NCI-H2107 treated with DMSO at 0.1 percent for 48 hours (cell line): ENCODE results near the gene MOSPD2.

ENCODE experiments used
- DNase-seq: peaks from one replicate; lab custom pipeline; 2025; ENCODE audit not compliant: unreplicated experiment; lab: John Stamatoyannopoulos, UW

MOSPD2 gene

GRCh38 chrX:14872851-14873675 is at the start of gene MOSPD2, which contains the start of gene FANCB:
Gene MOSPD2 (plus strand): TSS chrX:14873421. CDS start chrX:14873529, 108 bp downstream.
Gene FANCB (minus strand): TSS chrX:14873069. CDS start chrX:14865510, 7,559 bp downstream.
- peak; percentile 90 for DNase-seq

DNA sequence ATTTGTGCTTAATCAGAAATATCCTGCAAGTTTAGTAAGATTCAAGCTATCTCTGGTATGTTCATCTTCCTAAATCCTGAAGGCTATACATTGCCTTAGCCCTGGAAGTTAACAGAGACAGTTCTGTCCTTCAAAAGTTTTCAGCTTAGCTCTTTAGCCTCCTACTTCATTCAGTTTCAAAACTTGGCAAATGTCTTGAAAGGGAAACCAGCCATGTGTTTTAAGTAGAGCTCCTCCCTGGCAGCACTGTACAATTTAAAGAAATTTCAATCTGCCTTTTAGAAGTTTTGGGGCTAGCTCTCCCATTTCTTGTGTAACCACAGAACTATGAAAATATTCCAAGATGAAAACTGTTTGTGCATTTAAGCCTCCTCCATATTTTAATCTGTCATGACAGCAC is 47.4 kb upstream of the MOSPD2 start:
- no peak for DNase-seq

DNA sequence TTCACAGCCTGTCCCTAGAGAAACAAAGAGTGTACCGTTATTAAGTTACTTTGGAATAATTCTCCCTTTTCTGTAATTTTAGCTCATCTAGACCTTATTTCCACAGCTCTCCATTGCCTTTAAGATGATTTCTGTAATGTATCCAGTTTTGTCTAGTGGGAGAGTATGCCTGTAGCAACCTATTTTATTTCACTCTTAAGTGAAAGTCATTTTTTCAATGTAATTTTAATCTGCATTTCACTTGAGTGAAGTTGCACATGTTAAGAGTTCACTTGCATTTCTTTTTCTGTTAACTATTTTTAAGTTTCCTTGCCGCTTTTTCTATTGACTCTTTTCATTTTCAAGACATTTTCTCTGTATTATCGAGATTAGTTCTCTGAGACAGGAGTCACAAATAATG is 46.9 kb upstream of the MOSPD2 start:
- no peak for DNase-seq

DNA sequence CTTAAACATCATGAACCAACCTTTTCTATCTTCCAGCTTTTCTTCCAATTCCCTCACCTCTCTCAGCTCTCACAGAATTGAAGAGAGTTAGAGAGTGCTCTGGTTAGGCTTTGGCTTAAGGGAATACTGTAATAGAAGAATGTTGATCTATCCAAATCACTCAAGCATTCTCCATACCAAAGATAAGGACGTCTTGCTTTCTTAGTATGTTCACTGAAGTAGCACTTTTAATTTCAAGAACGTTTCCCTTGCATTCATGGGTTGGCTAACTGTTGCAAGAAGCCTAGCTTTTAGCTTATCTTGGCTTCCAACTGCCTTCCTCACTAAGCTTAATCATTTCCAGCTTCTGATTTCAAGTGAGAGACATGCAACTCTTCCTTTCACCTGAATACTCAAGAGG is 43.6 kb upstream of the MOSPD2 start:
- DNase-seq: no peak

- no peak for DNase-seq
These were observed 41.1 kb upstream of the MOSPD2 start for GRCh38 chrX:14832151-14832550.

DNA sequence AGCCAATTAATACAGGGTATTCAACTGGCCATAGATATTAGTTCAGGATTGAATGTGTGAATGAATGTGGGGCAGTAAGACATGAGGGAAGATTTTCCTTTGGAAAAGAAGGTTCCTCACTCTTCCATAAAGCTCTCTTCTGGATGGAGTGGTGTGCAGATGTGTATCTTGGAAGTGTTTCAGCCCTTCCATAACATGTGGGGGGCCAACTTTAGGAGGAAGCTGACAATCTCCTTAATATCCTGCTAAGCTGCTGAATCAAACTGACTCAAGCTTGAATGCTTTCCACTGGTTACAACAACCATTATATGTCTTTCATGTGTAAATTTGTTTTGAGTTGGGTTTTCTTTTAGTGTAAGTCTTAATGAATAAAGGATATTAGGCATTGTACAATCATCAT is 40.6 kb upstream of the MOSPD2 start:
- no peak for DNase-seq

- DNase-seq: no peak
These were observed 36.1 kb upstream of the MOSPD2 start for GRCh38 chrX:14837155-14837554.

DNA sequence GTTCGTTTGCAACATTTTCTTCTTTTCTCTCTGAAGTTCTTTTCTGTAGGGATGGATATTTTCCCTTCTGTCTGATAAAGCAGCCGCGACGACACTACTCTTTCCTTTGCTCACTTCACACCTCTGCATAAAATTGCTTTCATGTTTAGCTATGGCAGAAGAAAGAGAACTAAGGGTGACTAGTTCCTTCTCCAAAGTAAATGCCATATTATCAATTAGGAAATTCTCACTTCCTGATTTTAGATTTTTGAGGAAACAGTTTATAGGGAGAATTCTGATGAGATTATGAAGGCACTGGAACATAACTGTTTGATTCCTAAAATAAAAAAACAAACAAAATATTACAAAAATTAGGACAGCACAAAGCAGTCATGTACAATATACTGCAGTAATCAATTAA is 29.6 kb upstream of the MOSPD2 start:
- no peak for DNase-seq

- DNase-seq: no peak
These were observed 21.7 kb upstream of the MOSPD2 start for GRCh38 chrX:14851526-14851925.

GRCh38 chrX:14864631-14865030 is 8.6 kb upstream of the MOSPD2 start:
- no peak for DNase-seq

DNA sequence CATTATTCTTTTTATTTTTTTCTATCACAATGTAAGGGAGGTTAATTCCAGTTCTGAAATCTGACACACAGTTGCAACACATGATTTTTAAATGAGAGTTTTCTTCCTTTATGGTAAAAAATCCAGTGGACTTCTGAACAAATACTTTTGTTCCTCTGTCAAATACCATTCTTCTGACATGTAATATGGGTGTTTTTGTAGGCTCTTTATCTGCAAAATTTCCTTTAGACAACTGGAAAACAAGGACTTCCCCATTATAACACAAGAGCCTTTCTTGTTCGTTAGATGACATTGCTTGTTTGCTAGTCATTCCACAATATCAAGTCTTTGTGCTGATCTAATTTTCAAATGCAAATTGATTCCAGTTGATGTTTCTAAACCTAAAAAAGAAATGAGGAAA is 8.0 kb upstream of the MOSPD2 start:
- no peak for DNase-seq

- no peak for DNase-seq
These were observed 1.5 kb upstream of the MOSPD2 start for GRCh38 chrX:14871767-14872166.

GRCh38 chrX:14872355-14872754 is 866 bp upstream of the MOSPD2 start:
- DNase-seq: no peak

DNA sequence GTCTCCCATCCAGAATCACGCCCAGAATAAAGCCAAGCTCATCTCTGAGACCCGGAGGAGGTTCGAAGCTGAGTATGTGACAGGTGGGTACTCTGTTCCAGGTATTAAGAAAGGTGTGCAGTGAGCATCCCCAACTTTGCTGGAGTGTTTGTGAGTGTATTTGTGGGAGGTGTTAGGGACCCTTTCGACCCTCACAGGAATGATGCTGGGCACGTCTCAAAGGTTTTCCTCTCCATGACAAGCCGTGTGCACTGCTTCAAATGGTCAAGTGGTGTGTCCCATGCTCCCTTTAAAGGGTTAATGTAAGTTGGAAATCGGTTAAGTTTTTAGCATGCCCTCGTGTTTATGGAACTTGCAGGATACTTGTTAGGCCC is 442 bp downstream of the MOSPD2 start:
- no peak for DNase-seq

- no peak for DNase-seq
These were observed 2.4 kb downstream of the MOSPD2 start for GRCh38 chrX:14875624-14876023.

GRCh38 chrX:14883826-14884225 is 10.6 kb downstream of the MOSPD2 start:
- DNase-seq: no peak

DNA sequence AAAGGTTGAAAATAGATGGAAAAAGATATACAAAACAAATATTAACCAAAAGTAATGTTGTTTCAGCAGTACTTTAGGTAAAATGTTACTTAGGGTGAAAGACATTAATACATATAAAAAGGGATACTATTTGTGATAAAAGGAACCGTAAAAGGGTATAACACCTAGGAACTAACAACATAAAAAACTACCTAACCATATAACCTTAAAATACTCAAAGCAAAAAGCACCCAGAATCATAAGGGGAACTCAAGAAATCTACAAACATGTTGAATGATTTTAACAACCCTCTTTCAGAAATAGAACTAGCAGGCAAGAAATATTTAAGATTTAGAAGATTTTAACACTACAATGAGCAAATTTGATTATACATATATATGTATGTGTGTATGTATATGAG is 11.5 kb downstream of the MOSPD2 start:
- no peak for DNase-seq

- DNase-seq: no peak
These were observed 13.0 kb downstream of the MOSPD2 start for GRCh38 chrX:14886252-14886651.

- no peak for DNase-seq
These were observed 23.1 kb downstream of the MOSPD2 start for GRCh38 chrX:14896273-14896672.

GRCh38 chrX:14897042-14897441 is 23.8 kb downstream of the MOSPD2 start:
- DNase-seq: no peak

DNA sequence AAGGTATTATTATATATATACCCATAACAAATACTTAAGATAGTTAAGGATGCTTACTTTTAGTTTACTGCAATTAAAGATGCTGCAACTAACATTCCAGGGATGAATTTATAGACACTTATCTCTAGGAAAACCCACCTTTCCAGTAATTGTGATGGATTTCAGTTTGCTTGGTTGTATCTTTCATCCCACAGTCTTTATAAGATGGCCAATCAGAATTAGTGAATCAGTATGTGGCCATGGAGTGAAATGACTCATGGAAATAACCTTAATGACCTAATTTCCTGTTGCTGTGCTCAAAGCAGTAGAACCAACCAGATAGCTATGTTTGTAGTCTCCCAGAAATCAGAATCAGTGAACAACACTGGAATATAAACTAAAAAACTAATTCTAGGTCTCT is 26.4 kb downstream of the MOSPD2 start:
- DNase-seq: no peak

DNA sequence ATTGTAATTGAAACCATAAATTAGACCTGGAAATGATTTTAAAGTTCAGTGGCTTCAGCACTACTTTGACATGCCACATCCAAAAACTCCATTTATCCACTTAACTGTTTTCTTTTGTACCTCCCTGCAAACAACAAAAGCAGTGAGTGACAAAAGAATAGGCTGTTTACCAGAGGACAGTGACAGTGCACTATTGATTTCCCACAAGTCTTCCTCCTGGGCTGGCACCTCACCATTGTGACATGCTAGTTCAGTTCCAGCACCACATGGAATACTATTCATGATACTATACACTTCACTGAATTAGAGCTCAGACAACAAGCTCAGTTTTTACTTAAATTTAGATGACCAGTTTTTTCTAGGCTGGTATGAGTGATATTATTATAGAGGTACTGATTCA is 29.3 kb downstream of the MOSPD2 start:
- DNase-seq: peak; percentile 32

- DNase-seq: no peak
These were observed 30.7 kb downstream of the MOSPD2 start for GRCh38 chrX:14903891-14904290.
